COLO668 (cell line): Measurements from ENCODE around the gene TARP.
"Not testable (repeated sequence)": the region's sequence is repeated elsewhere in the genome, so short reads cannot be mapped to it uniquely, and the experiment has no call there.

Experiments
- DNase-seq: peaks from one replicate; lab custom pipeline; 2025; ENCODE audit not compliant: unreplicated experiment; lab: John Stamatoyannopoulos, UW

The TARP gene

GRCh38 chr7:38299275-38299931 is 26.0 kb upstream of the TARP start:
- DNase-seq: no peak

GRCh38 chr7:38296059-38296857 is 22.8 kb upstream of the TARP start:
- DNase-seq: no peak

DNA sequence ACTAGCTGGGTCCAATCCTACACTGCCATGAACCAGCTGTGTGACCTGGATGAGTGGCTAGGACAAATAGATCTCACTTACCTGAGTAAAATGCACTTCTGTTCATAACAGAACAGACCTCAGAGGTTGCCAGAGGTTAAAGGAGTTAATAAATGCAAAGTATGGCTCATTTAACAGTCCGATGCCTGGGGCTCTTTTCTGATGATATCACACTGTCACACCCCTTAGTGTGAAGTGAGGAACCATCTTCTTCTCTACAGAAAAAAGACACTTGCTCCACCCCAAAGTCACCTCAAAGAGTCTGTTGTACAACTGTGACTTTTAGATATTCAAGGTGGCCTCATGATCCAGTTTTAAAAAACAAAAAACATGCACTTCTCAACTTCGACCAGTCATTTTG is 21.5 kb upstream of the TARP start:
- no peak for DNase-seq

DNA sequence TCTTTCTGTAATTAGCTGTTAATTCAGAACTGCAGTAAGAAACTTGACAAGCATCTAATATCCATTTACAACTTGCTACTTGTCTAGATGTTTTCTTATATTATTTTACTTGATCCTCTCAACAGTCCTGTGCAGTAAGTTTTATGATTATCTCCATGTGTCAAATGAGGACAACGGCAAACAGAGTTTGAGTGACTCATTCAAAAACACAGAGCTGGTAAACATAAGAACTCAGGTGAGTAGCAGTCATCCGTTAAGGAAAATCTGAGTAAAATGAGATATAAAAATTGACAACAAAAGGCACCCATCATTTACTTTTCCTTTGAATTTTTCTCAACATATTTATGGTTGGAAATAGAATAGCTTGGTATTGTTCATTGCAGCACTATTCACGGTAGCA is 19.0 kb upstream of the TARP start:
- DNase-seq: no peak

- DNase-seq: no peak
These were observed 18.2 kb upstream of the TARP start for GRCh38 chr7:38291650-38292049.

DNA sequence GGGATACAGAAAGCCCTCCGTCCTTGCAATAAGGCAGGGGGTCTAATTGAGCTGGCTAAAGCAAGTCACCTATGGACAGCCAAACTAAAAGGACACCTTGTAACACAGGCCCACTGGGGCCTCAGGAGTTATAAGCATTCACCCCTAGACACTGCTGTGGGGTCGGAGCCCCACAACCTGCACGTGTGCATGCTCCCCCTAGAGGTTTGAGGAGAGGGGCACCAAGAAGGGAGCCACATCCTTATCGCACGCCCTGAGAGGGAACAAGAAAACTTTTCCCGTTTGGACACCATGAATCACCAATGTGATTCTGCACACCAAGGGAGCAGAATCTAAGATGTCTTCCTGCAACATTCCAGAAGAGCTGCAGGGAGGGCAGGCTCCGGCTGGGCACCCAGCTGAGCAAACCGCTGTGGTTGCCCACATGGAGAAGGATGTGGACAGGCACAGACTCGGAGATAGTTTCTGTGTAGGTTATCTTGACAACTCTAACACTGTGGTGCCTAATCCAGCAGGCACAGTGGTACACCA is 17.7 kb upstream of the TARP start:
- no peak for DNase-seq

- no peak for DNase-seq
These were observed 11.1 kb upstream of the TARP start for GRCh38 chr7:38284553-38284952.

DNA sequence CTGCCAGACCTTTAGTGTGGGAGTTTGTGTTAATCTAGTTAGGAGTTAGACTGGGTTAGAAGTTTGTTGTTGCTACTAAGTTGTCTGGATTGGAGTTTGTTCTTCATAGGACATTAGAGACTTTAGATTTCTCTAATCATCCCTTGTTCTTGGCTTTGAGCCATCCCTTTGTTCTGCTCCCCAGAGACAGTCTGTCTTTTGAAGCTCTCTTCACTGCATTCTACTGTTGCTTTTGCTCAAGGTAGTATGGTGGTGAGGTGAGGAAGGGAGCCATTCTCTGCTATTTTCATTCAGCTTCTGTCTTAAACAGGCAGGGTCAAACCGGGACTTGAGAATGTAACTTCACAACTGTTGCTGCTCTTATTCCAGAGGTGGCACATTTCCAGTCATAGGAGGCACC is 10.4 kb upstream of the TARP start:
- DNase-seq: no peak

GRCh38 chr7:38283107-38283506 is 9.7 kb upstream of the TARP start:
- no peak for DNase-seq

- DNase-seq: no peak
These were observed 8.6 kb upstream of the TARP start for GRCh38 chr7:38282081-38282480.

GRCh38 chr7:38281266-38281665 is 7.8 kb upstream of the TARP start:
- no peak for DNase-seq

GRCh38 chr7:38280707-38281106 is 7.3 kb upstream of the TARP start:
- DNase-seq: no peak

DNA sequence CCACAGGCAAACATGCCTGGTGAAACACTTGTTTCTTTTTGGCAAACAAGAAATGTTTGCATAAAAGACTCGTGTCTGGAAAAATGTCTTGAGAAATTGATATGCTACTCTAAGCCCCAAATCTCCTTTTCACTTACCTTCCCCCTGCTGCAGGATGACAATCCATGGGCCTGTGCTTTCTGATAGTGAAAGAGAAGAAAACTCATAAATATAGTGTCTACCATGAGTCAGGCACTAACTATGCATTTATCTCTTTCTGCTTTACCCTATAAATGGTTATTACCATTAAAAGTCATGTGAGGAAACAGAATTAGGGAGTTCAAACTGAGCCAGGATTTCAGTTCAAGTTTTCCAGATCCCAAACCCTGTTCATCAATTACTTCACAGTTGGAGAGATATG is 6.6 kb upstream of the TARP start:
- no peak for DNase-seq

GRCh38 chr7:38276096-38276877 is 2.9 kb upstream of the TARP start:
- no peak for DNase-seq

- DNase-seq: no peak
These were observed 1.6 kb upstream of the TARP start for GRCh38 chr7:38274927-38275620.

DNA sequence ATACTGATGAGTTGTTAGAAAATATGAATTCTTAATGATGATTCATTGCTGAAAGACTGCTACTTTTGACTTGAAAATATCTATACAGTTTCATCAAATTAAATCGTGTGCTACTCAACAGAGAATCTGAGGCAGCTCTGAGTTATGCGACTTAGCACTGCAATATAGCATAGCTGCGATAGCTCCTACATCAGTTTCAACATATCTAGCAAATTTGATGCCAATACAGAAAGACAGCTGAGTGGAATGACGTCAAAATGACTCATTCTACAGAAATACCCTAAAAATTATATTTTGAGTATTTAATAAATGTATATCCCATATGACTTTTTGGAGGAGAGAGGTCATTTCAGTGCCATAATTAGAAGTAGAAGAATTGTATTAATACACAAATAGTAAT is 1.1 kb upstream of the TARP start:
- DNase-seq: no peak

DNA sequence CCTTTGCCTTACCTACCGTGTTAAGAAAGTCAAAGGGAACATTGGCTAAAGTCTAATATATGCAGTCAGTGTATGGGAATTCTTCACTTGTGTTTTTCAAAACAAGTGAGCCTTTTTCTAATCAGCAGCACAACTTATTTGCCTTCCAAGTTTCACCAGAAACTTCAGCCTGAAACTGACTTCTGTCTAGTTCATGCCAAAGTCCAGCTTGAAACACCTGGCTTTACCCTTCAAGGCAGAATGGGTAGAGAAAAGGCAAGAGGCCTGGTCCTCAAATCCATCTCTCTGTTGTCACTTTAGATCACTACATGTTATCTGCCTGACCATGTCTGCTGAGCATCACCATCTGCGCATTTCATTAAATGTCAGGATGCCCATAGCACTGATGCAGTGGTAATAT is 3.0 kb downstream of the TARP start:
- not testable (repeated sequence) for DNase-seq

DNA sequence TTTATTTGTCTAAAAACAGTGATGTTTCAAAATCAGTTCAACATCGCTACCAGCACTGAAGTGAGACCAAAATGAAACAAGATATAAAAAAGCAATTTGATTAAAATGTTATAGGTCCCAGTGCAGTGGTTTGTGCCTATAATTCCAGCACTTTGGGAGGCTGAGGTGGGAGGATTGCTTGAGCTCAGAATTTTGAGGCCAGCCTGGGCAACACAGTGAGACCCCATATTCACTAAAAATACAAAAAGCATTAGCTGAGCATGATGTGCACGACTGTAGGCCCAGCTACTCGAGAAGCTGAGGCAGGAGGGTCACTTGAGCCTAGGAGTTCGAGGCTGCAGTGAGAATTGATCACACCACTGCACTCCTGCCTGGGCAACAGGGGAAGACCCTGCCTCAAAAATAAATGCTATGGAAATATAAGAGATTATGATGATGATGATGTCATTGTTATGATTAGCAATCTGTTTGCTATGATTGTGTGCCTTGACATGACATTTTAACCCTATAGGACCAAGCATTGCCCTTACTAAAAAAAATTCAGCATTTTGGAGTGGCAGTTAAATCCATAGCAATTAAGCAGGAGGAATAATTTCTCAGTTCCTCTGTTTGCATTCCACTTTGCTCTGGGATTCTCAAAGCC is 3.6 kb downstream of the TARP start:
- not testable (repeated sequence) for DNase-seq

- not testable (repeated sequence) for DNase-seq
These were observed 7.5 kb downstream of the TARP start for GRCh38 chr7:38265958-38266357.

- not testable (repeated sequence) for DNase-seq
These were observed 8.8 kb downstream of the TARP start for GRCh38 chr7:38264602-38265001.

GRCh38 chr7:38263274-38263673 is 10.2 kb downstream of the TARP start:
- not testable (repeated sequence) for DNase-seq
